NT2/D1 (cell line): Measurements from ENCODE around the gene RERG.

Experiments
- YY1 ChIP-seq: IDR thresholded peaks from 2 replicates; pipeline ENCODE4 v1.6.1; 2011; ENCODE audit not compliant: insufficient read length, insufficient read depth
- ZNF274 ChIP-seq: IDR thresholded peaks from 2 replicates; pipeline ENCODE4 v1.6.1; 2011; ENCODE audit warnings: mild to moderate bottlenecking, low read depth, low read length

DNA sequence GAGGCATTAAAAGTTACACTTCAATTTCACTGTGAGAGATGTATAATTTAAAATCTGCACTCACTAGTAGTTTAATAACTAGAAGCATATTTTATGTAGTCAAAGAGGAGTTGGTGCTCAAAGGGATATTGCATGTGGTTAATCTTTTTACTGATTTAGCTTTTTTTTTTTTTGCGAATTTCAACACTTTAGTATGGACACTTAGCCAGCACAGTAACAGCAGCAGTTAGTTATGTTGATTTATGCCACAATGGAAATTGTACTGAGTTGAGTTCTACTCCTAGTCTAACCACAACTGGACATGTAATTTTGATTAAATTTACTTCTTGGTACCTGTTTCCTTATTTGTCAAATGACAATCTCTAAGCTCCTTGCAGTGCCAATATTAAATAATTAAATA lies 104.2 kb downstream of the RERG start:
- TF ChIP-seq ZNF274 (no peak), YY1 (no peak)
